SW 1271 (cell line): ENCODE results near the gene PES1.
"Not testable (repeated sequence)": the region's sequence is repeated elsewhere in the genome, so short reads cannot be mapped to it uniquely, and the experiment has no call there.

ENCODE experiments used
- DNase-seq, 2 experiments: peaks; one replicate each; lab custom pipeline; 2025; lab: John Stamatoyannopoulos, UW

Gene PES1

GRCh38 chr22:30575859-30576258 is 15.9 kb downstream of the PES1 start:
- DNase-seq, result no peak

GRCh38 chr22:30574997-30575671 is 16.6 kb downstream of the PES1 start:
- no peak for DNase-seq

DNA sequence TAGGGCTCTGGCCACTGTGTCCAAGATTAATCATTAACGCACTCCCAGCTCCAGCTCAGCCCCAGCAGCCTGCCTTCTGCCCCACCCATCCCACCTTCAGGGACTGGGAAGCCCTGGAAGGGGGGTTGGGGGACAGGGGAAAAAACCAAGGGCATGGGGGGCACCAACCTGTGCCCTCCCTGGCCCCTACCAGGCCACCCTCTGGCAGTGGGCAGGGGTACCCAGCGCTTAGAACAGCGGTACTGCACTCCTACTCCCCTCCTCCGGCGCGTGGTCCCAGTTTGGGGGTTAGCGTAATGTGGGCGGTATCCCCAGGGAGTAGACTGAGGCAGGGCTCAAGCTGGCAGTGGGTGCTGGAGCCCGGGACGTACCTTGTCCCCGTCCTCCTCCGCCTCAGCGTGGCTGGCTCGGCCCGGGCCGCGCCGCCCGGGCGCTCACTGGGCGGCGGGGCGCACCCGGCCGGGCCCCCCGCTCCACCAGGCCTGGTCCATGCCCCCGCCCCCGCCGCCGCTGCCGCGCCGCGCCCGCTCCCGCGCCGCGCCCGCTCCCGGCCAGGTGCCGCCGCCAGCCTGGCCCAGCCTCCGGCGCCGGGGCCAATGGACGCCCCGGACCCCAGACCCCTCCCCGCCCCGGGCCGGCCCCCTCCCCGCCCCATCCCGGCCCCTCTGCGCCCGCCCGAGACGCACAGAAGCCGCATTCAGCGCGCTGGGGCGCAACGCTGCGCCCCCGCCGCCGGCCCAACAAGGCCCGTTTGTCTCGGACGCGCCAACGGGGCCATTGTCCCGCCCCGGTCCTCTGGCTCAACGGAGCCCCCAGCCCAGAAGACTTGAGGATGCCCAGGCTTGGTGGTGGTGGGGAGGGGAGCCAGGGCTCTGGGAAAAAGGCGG is 17.4 kb downstream of the PES1 start, which contains the start of gene GAL3ST1:
TSS of gene GAL3ST1 (minus strand) at position 571 of the 887 bp plus-strand sequence. CDS start 17,273 bp downstream, outside the sequence.
- no peak for DNase-seq

DNA sequence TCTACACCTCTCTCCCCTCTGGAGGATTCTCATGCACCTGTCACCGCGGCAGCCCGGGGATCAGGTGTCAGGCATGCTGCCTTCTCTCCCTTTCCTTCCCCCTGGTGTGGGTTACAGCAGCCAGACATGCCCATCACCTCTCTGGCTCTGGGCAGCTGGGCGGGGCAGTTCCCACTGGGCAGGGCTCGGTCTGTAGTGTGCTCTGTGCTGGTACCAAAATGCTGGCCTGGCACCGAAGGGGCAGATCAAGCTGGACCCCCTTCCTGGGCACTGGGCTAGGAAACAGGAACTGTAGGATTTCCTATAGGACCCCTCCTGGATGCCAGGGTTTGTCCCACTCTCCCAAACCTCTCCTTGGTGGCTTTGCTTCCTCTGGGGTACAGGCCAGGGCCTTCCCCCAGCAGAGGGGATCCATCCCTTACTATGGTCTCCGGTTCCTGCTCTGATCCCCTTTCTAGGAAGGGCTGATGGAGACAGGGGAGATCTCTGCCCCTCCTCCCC is 18.1 kb downstream of the PES1 start:
- DNase-seq, result no peak

DNA sequence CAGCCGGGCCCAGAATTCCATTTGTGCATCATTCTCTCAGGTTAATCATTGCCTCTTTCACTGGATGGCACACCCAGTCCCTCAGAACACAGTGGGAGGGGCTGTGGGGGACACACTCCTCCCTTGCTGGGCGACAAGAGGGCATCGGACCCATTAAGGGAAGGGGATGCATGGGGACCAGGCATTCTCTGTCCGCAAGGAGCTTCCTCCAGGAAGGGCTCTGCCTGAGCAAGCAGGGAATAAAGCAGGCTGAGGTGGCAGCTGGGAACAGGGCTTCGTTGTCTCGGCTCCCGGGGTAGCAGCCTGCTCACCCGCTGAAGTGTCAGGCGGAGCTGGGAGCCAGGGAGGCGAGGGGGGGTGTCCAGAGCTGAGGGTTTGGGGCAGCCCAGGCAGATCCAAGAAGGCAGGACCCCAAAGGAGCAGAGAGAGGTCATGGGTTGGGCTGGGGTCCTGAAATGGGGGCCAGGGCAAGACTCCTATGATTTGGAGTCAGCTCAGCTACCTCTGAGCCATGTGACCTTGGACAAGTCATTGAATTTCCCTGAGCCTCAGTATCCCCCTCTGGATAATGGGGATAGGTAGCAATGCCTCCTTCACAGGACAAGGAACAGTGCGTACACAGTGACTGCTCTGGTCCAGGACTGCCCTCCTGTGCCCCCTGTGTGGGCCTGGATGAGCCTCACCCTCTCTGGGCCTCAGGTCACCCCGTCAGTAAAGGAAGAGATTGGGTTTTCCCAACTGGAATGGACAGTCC is 18.7 kb downstream of the PES1 start:
- no peak for DNase-seq

DNA sequence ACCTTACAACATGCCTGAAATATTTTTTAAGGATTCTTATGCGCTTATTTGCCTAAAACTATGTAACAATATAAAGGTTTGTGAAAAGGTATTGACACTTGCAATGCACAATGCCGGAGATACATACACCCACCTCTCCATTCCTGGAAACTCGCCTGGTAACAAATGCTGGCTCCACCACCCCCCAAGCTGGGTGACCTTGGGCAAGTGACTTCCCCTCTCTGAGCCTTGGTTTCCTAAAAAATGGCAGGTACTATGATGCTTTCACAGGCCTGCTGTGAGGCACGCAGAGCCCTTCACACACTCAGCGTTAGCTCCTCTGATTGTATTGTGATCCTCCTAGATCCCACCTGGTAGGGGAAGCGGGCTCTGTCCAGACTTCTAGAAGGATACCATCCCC is 19.5 kb downstream of the PES1 start:
- DNase-seq, result no peak

- DNase-seq, result no peak
Measured at GRCh38 chr22:30569674-30570202, 22.0 kb downstream of the PES1 start.

DNA sequence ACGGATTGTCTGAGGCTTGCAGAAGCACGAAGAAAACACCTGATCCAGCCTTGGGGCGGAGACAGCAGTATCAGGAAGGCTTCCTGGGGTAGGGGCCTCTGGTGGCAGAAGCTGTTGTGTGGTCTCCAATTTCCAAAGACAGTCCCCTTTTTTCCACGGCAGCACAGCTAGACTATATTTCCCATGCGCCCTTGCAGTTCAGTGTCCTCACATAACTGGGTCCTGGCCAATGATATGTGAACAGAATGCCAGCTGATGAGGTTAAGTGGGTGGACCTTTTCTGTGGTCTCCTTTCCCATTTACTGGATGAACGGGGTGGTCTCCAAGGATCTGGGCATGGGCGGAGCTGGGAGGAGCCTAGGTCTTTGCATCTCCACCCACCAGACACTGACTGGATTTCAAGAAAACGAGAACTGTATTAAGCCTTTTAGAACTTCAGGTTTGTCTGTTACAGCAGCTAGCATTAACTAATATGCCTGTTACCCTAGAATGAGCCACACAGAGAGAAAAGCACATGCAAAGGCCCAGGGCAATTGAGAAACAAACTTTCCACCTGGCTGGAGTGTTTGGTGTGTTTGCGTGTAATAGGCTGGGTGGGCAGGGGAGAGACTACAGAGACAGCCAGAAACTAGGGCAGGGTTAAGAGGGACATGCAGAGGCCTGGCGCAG is 23.4 kb downstream of the PES1 start:
- no peak for DNase-seq

- not testable (repeated sequence) for DNase-seq
Measured at GRCh38 chr22:30567277-30567676, 24.4 kb downstream of the PES1 start.

GRCh38 chr22:30566125-30566524 is 25.6 kb downstream of the PES1 start:
- no peak for DNase-seq

DNA sequence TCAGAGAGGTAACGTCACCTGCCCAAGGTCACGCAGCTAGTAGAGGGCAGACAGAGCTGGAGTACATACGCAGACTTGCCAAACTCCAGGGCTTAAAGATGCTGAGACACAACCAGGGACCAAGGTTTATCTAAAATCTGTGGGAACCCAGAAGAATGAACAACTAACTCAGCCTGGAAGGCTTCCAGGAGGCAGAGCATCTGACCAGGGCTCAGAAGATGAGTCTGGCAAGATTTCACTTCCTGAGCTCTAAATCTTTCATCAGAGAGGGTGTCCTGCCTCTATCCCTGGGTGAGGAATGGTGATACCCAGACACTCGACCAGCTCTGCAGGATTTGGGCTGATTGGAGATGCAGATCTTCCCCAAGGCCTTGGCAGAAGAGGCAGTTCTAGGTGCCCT is 26.4 kb downstream of the PES1 start:
- no peak for DNase-seq

GRCh38 chr22:30564761-30565119 is 27.0 kb downstream of the PES1 start:
- DNase-seq, result no peak

GRCh38 chr22:30564045-30564760 is 27.5 kb downstream of the PES1 start:
- DNase-seq, result no peak

DNA sequence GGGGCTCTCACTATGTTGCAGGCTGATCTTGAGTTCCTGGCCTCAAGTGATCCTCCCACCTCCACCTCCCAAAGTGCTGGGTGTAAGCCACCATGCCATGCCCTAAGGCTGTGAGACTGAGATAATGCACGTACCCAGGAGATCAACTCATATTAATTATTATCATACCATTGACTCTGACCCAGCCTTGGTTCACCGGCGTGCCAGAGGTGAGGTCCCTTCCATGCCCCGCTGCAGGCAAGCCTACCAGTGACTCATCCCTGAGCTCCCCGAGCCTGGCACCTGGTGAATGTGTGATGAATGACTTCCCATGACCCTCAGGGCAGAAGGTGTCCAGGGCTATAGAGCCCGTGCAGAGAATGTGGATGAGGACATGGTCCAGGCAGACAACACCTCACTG is 29.3 kb downstream of the PES1 start:
- no peak for DNase-seq

- no peak for DNase-seq
Measured at GRCh38 chr22:30561402-30562189, 30.1 kb downstream of the PES1 start.

DNA sequence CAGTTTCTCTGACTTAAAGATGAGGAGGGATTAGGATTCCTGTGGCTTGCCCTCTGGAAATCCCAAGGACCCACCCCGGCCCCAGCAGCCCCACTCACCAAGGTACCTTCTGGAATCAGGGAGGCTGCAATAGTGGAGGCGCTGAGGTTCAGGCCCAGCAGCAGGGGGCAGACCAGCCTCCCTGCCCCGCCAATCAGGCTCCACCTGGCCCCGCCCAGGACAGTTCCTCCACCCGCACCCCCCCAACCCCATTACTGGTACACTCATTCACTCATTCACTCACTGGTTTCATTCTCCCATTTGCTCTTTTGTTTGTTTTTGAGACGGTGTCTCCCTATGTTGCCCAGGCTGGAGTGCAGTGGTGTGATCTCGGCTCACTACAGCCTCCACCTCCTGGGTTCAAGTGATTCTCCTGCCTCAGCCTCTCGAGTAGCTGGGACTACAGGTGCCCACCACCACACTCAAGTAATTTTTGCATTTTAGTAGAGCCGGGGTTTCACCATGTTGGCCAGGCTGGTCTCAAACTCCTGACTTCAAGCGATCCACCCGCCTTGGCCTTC is 31.0 kb downstream of the PES1 start:
- DNase-seq, result not testable (repeated sequence)

DNA sequence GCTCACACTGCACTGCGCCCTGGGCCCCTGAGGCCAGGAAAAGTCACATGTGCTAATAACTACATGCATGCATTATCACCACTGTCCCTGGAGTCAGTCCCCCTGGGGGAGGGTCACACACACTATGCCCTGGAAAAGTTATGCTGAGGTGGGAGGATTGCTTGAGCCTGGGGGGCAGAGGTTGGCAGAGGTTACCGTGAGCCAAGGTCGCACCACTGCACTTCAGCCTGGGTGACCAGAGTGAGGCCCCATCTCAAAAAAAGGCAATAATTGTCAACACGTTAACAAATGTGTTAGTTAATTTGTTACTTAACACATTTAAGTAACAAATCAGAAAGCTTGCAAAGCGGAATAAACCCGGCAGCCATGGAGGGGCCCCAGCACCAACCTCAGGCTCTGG is 31.8 kb downstream of the PES1 start:
- DNase-seq, result no peak

DNA sequence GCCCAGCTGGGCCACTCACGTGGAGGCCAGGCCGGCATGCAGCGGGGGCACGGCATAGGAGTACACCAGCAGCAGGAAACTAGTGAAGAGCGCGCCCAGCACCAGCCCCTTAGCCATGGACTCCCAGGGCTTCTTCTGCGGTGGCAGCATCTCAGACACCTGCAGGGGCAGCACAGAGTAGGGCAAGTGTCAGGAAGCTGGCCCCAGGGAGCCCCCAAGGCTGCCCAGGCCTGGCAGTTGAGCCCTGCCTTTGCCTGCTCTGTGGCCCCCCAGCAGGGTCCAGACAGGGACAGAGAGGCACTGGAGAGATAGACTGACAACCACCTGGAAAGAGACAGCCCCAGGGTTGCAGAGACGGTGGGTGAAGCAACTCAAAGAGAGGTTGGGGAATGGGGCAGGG is 34.5 kb downstream of the PES1 start:
- DNase-seq, result no peak

GRCh38 chr22:30556388-30556787 is 35.3 kb downstream of the PES1 start:
- no peak for DNase-seq
